Gastrocnemius medialis (tissue), 4 donors: ENCODE results near the gene SLC25A12. TPM values are rescaled to one million over a fixed set of nuclear protein-coding genes. Genes with fewer than 3 reads are reported as not detected.

Source experiments
- ATAC-seq, 2 donors: fragments of 150-250 bp; one replicate each; pipeline ENCODE4 v1.9.1; 2016
- DNase-seq, 2 donors: peaks; one replicate each; pipeline ENCODE4 v3.0.0-alpha.2; 2019
- H3K27ac ChIP-seq, 4 donors: fragments of 200-600 bp; sonication (generic); 1 replicate in 1 of 4; 2 replicates in 3 of 4; pipeline ENCODE4 v1.5.1; 2016 to 2018; ENCODE audit warnings: mild to moderate bottlenecking in 2 of 4, moderate library complexity in 1 of 4
- H3K27me3 ChIP-seq, 3 donors: fragments of 200-600 bp; sonication (generic) in 2 of 3; 1 replicate in 1 of 3; 2 replicates in 2 of 3; pipeline versions ENCODE4 v1.5.1 to v1.6.0; 2016 to 2019; ENCODE audit warnings: mild to moderate bottlenecking in 1 of 3, moderate library complexity in 1 of 3
- H3K36me3 ChIP-seq, 2 donors: fragments of 200-600 bp; sonication (generic) in 1 of 2; one replicate each; pipeline ENCODE4 v1.5.1; 2017 to 2018
- H3K4me1 ChIP-seq, 2 donors: fragments of 200-600 bp; sonication (generic) in 1 of 2; one replicate each; pipeline ENCODE4 v1.5.1; 2016 to 2017; ENCODE audit warnings: mild to moderate bottlenecking in 2 of 2
- H3K4me3 ChIP-seq, 4 donors: fragments of 200-600 bp; sonication (generic) in 3 of 4; 1 replicate in 1 of 4; 2 replicates in 3 of 4; pipeline ENCODE4 v1.5.1; 2016 to 2019; ENCODE audit warnings: mild to moderate bottlenecking in 2 of 4
- H3K9me3 ChIP-seq, 3 donors: fragments of 200-600 bp; sonication (generic) in 2 of 3; 1 replicate in 1 of 3; 2 replicates in 2 of 3; pipeline ENCODE4 v1.5.1; 2016 to 2019
- CTCF ChIP-seq, 5 experiments: fragments of 450-650 bp in 3 of 5; fragments of 200-600 bp in 2 of 5; sonication (generic) in 2 of 5; IDR thresholded peaks in 4 of 5; conservative IDR thresholded peaks in 1 of 5; 1 replicate in 4 of 5; 2 replicates in 1 of 5; pipeline ENCODE4 v1.5.1; 2016 to 2019; ENCODE audit warnings: antibody characterized with exemption in 5 of 5, mild to moderate bottlenecking in 3 of 5, moderate library complexity in 3 of 5
- POLR2A ChIP-seq, 2 donors: fragments of 450-650 bp; IDR thresholded peaks; one replicate each; pipeline ENCODE4 v1.6.1; 2017; ENCODE audit warnings: antibody characterized with exemption in 2 of 2, mild to moderate bottlenecking in 2 of 2, moderate library complexity in 2 of 2
- in situ Hi-C, 4 donors: fragments of 200-750 bp; cut with MboI; loops; one replicate each; pipeline versions ENCODE4 v1.15.0 to v1.8.0; 2017; ENCODE audit warnings: low sequenced_read_pairs in 4 of 4
- intact Hi-C: fragments of 100-400 bp; cut with DNase I; formaldehyde crosslinking; loops from one replicate; pipeline ENCODE4 v1.15.1; 2023; ENCODE audit warnings: low total_unique reads
- total RNA-seq, 4 donors: library from RNA; depleted of rRNA; stranded (reverse); fragments of >200 nt; gene quantifications; one replicate each; pipeline versions ENCODE4 v1.1.0 to v1.2.3, GENCODE V29; 2016

The SLC25A12 gene
- total RNA-seq, 4 donors from 2014 or later, result 54.2 to 91.3 (median 79.0) TPM

DNA sequence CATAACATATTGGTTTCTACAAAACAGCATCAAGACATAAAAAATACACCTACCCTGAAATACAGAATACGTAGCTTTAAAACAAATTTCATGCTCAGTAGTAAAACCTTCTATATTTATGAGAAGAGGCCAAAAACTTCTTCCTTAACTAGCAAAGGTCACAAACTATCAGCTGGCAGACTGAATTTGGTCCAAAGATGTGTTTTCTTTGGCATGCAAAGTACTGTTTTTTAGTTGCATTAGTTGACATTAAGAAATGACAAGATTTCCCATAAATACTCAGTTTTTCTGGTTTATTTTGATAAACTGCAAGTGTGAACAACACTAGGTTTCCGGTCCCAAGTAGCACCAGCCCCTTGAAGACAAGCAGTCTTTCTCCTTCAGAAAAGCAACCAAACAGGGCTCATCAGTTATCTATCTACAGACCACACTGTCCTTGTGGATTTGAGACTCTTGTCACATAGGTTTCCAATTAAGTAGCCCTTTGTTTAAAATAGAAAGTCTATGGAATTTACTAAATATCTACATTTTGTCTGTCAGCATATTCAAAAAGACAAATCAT is 35.6 kb downstream of the SLC25A12 start:
- no peak overlapping the region for H3K4me3 ChIP-seq
- H3K27me3 ChIP-seq, result no peaks in the 10 kb centered on the region
- H3K9me3 ChIP-seq, result no peaks in the 10 kb centered on the region
- intact Hi-C loops, result no loop called here
- no peak for DNase-seq
- H3K36me3 ChIP-seq, result no peaks in the 10 kb centered on the region
- H3K4me1 ChIP-seq, result peaks cover 18 to 32% of the 10 kb centered on the region in 2 donors
- no peak for ATAC-seq
- in situ Hi-C loops, result no loop called here
- TF ChIP-seq CTCF (IDR thresholded peaks at IDR 0.05 in 4 of 5, conservative IDR thresholded peaks at IDR 0.05 in 1 of 5), result no peak
- TF ChIP-seq POLR2A (IDR thresholded peaks at IDR 0.05), result no peak
- H3K27ac ChIP-seq, result peak overlapping the region in 2 of 4 donors; percentile 7 to 22

DNA sequence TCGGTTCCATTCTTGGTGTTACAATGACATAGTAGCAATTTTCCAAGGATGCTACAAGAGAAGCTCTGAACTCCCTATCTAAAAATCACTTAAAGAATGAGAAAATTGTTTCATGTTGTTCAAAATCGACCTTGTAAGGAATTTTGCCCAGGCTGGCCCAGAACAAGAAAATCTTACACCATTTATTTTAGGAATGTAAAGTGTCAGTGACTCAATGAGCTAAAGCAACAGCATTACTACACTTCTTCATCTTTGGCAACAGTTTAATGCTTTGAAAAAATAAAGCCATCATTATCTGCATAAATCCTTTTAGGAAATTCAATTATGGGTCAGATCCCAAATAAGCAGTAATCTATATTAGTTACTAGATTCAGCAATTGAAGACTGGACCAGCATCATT is 38.6 kb downstream of the SLC25A12 start:
- Histone ChIP-seq H3K27me3 (no peaks in the 10 kb centered on the region), H3K4me1 (peaks cover 18 to 28% of the 10 kb centered on the region in 2 donors), H3K9me3 (no peaks in the 10 kb centered on the region), H3K4me3 (no peak overlapping the region), H3K27ac (no peak overlapping the region), H3K36me3 (peaks cover 0 to 6% of the 10 kb centered on the region in 2 donors)
- ATAC-seq, result no peak
- DNase-seq, result no peak
- in situ Hi-C loops, result no loop called here
- intact Hi-C loops, result no loop called here
- TF ChIP-seq CTCF (IDR thresholded peaks at IDR 0.05 in 4 of 5, conservative IDR thresholded peaks at IDR 0.05 in 1 of 5), result no peak
- no peak for TF ChIP-seq POLR2A (IDR thresholded peaks at IDR 0.05)

DNA sequence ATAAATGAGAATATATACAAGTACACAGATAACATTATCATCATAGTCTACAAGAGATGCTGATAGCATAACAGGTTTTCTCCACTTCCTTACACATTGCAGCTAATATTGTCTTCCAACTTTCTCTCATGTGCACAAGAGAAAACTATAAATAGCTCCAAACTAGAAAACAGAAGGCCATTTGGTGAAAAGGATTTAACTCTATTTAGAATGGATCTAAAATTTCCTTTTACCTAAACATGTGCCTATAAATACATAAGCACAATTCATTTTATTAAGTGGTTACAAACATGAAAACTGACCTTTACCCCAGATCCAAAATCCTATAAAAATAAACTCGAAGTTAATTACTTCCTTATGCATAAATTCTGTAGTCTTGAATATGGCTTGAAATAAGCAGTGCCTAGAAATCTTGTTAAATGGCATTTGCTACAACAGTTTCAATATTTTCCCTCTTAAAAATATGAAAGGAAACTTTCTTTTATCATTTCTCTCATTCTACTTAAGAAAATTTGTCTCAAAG is 41.6 kb downstream of the SLC25A12 start:
- H3K27me3 ChIP-seq, result no peaks in the 10 kb centered on the region
- H3K4me3 ChIP-seq, result no peak overlapping the region
- no peaks in the 10 kb centered on the region for H3K9me3 ChIP-seq
- peaks cover 0 to 6% of the 10 kb centered on the region in 2 donors for H3K36me3 ChIP-seq
- peaks cover 11% of the 10 kb centered on the region in 2 donors for H3K4me1 ChIP-seq
- H3K27ac ChIP-seq, result peak overlapping the region in 2 of 4 donors; percentile 8 to 64
- ATAC-seq (no peak), DNase-seq (no peak)
- TF ChIP-seq POLR2A (IDR thresholded peaks at IDR 0.05) (no peak), CTCF (IDR thresholded peaks at IDR 0.05 in 4 of 5, conservative IDR thresholded peaks at IDR 0.05 in 1 of 5) (no peak)
- in situ Hi-C loops, result no loop called here
- intact Hi-C loops, result no loop called here

GRCh38 chr2:171847627-171848026 is 46.4 kb downstream of the SLC25A12 start:
- H3K36me3 ChIP-seq, result peaks cover 0 to 10% of the 10 kb centered on the region in 2 donors
- intact Hi-C loops (no loop called here), in situ Hi-C loops (no loop called here)
- ATAC-seq (no peak), DNase-seq (no peak)
- H3K4me3 ChIP-seq, result no peak overlapping the region
- H3K4me1 ChIP-seq, result peaks cover 9 to 10% of the 10 kb centered on the region in 2 donors
- no peak for TF ChIP-seq POLR2A (IDR thresholded peaks at IDR 0.05)
- no peak for TF ChIP-seq CTCF (IDR thresholded peaks at IDR 0.05 in 4 of 5, conservative IDR thresholded peaks at IDR 0.05 in 1 of 5)
- peak overlapping the region; percentile 27 to 50 (median 44) for H3K27ac ChIP-seq
- H3K9me3 ChIP-seq, result no peaks in the 10 kb centered on the region
- no peaks in the 10 kb centered on the region for H3K27me3 ChIP-seq
